IPS-18a (cell line): Measurements from ENCODE around the gene TBATA.

ENCODE experiments used
- H3K27ac ChIP-seq: one replicate; pipeline ENCODE4 v1.5.1; 2013; ENCODE audit warnings: low read length
- H3K27me3 ChIP-seq: one replicate; pipeline ENCODE4 v1.6.1; 2013; ENCODE audit warnings: mild to moderate bottlenecking, low read length; ENCODE audit not compliant: control insufficient read depth, insufficient read depth
- H3K36me3 ChIP-seq: one replicate; pipeline ENCODE4 v1.6.1; 2013; ENCODE audit warnings: low read depth, low read length; ENCODE audit not compliant: control insufficient read depth
- H3K4me1 ChIP-seq: one replicate; pipeline ENCODE4 v1.6.1; 2013; ENCODE audit warnings: low read depth, low read length; ENCODE audit not compliant: control insufficient read depth
- H3K4me3 ChIP-seq: one replicate; pipeline ENCODE4 v1.5.1; 2013; ENCODE audit warnings: low read length
- H3K9ac ChIP-seq: one replicate; pipeline ENCODE4 v1.6.1; 2013; ENCODE audit warnings: mild to moderate bottlenecking, low read length, moderate library complexity
- H3K9me3 ChIP-seq: one replicate; pipeline ENCODE4 v1.6.1; 2013; ENCODE audit warnings: low read depth, low read length; ENCODE audit not compliant: control insufficient read depth

Gene TBATA

GRCh38 chr10:70805619-70806215 lies 20.5 kb upstream of the TBATA start:
- Histone ChIP-seq H3K36me3 (no peaks in the 10 kb centered on the region), H3K9ac (no peak overlapping the region), H3K27ac (no peak overlapping the region), H3K4me1 (peaks cover 5% of the 10 kb centered on the region), H3K9me3 (no peaks in the 10 kb centered on the region), H3K4me3 (no peak overlapping the region), H3K27me3 (no peaks in the 10 kb centered on the region)

DNA sequence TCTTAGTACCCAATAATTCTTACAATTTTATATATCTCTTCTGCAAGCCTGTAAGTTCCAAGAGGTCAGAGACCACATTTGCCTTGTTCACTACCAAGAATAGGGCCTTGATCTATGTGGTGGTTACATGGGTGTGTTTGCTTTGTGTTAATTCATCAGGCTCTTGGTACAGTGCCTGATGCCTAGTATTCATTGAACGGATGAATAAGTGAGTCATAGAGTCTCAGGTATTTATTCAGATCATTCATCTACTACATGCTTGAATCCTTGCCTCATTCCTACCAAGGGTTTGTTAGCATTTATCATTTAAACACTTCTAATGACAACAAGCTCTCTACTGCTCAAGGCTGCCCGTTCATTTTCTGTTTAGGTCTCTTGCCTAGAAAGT lies 19.2 kb upstream of the TBATA start:
- H3K4me1 ChIP-seq, result peaks cover 5% of the 10 kb centered on the region
- H3K9me3 ChIP-seq, result no peaks in the 10 kb centered on the region
- no peaks in the 10 kb centered on the region for H3K36me3 ChIP-seq
- no peak overlapping the region for H3K4me3 ChIP-seq
- H3K9ac ChIP-seq, result no peak overlapping the region
- no peak overlapping the region for H3K27ac ChIP-seq
- no peaks in the 10 kb centered on the region for H3K27me3 ChIP-seq

GRCh38 chr10:70803775-70804420 lies 18.7 kb upstream of the TBATA start:
- Histone ChIP-seq H3K4me1 (peaks cover 5% of the 10 kb centered on the region), H3K9ac (no peak overlapping the region), H3K9me3 (no peaks in the 10 kb centered on the region), H3K27ac (no peak overlapping the region), H3K36me3 (no peaks in the 10 kb centered on the region), H3K27me3 (no peaks in the 10 kb centered on the region), H3K4me3 (no peak overlapping the region)

- H3K27me3 ChIP-seq, result no peaks in the 10 kb centered on the region
- H3K4me3 ChIP-seq, result no peak overlapping the region
- no peaks in the 10 kb centered on the region for H3K36me3 ChIP-seq
- H3K4me1 ChIP-seq, result no peaks in the 10 kb centered on the region
- no peak overlapping the region for H3K27ac ChIP-seq
- no peaks in the 10 kb centered on the region for H3K9me3 ChIP-seq
- H3K9ac ChIP-seq, result no peak overlapping the region
Observed at GRCh38 chr10:70801854-70802253, 16.7 kb upstream of the TBATA start.

DNA sequence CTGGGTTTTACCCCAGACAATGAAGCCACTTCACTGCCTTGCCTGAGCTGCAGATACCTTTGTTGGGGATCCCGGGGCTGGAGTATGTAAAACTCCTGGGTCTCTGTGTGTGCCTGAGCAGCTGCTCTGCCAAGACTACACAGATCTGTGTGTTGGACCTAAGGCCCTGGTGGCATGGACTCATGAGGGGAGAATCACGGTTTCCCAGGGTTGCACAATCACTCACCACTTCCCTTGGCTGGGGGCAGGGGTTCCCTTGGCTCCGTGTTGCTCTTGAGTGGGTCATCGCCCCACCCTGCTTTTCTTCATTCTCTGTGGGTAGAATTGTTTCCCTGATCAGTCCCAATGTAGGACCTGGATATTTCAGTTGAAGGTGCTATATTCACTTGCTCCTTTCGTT lies 13.9 kb upstream of the TBATA start:
- no peaks in the 10 kb centered on the region for H3K9me3 ChIP-seq
- no peak overlapping the region for H3K9ac ChIP-seq
- no peaks in the 10 kb centered on the region for H3K4me1 ChIP-seq
- no peaks in the 10 kb centered on the region for H3K27me3 ChIP-seq
- no peak overlapping the region for H3K4me3 ChIP-seq
- no peak overlapping the region for H3K27ac ChIP-seq
- H3K36me3 ChIP-seq, result no peaks in the 10 kb centered on the region

DNA sequence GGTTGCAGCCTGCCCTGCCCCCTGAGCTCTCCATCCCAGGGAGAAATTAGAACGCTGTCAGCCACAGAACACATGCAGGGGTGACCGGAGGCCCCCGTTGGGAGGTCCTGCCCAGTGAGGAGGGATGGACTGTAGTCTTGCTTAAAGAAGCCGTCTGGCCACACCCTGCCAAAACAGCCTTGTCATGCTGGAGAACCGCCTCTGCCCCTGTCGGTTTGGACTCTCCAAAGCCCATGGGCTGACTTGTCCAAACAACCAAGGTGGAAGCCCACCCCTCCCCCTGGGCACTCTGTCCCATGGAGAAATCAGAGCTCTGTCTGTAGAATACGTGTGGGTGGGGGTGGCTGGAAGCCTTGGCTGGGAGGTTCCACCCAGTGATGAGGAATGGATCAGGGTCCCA lies 12.7 kb upstream of the TBATA start:
- Histone ChIP-seq H3K4me1 (no peaks in the 10 kb centered on the region), H3K27ac (no peak overlapping the region), H3K27me3 (no peaks in the 10 kb centered on the region)

DNA sequence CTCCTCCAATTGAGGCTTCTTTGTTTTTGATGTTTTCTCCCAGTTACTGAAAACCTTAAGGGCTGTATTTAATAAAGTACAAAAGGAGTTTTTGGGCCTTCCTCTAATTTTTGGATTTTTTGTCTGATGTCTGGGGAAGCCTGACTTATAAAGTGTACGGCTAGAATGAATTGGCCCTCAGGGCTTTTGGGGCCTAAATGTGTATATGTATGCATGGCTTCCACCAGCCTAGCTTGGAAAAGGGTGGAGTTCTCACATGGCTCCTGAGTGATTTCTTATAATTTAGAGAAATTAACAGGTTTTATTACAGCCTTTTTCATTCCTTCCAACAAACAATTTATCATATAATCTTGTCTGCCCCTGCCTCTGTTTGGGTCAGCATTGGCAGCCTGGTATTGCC lies 10.4 kb upstream of the TBATA start:
- Histone ChIP-seq H3K27me3 (no peaks in the 10 kb centered on the region), H3K9ac (no peak overlapping the region), H3K27ac (no peak overlapping the region), H3K36me3 (no peaks in the 10 kb centered on the region), H3K4me3 (no peak overlapping the region), H3K9me3 (no peaks in the 10 kb centered on the region), H3K4me1 (no peaks in the 10 kb centered on the region)

More for the DNA sequence above, 12.7 kb upstream of the TBATA start:
- Histone ChIP-seq H3K36me3 (no peaks in the 10 kb centered on the region), H3K9me3 (no peaks in the 10 kb centered on the region), H3K9ac (no peak overlapping the region), H3K4me3 (no peak overlapping the region)

- Histone ChIP-seq H3K9ac (no peak overlapping the region), H3K4me3 (no peak overlapping the region), H3K4me1 (no peaks in the 10 kb centered on the region), H3K27ac (no peak overlapping the region), H3K36me3 (no peaks in the 10 kb centered on the region), H3K27me3 (no peaks in the 10 kb centered on the region), H3K9me3 (no peaks in the 10 kb centered on the region)
Observed at GRCh38 chr10:70791386-70792039, 6.3 kb upstream of the TBATA start.

DNA sequence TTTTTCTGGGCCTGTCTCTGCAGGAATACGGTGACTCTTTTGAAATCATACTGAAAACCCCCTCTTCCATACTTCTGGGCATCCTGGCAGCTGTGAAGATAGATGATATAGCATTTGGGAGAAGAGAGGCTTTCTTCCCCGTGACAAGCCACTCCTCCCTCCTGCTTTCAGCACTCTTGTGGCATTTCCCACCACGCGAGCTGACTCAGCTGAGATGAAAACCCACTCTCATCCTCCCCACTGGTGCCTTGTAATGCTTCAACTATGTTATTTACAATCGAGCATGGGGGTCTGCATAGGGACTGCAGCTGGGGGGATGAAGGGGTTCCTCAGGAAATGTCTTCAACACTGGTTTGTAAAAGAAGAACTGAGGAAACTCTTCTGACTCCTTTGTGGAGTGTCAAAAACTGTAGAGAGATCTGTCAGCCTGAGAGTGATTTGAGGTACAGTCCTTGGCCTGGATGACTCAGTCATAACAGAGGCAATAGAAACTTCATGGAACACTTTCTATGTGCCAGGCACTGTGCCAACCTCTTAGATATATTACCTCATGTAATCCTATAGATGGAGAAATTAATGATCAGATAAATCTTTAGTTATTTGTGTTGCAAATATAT lies 1.7 kb upstream of the TBATA start:
- H3K27me3 ChIP-seq, result no peaks in the 10 kb centered on the region
- H3K9me3 ChIP-seq, result no peaks in the 10 kb centered on the region
- H3K9ac ChIP-seq, result no peak overlapping the region
- no peak overlapping the region for H3K4me3 ChIP-seq
- no peak overlapping the region for H3K27ac ChIP-seq
- H3K36me3 ChIP-seq, result no peaks in the 10 kb centered on the region
- no peaks in the 10 kb centered on the region for H3K4me1 ChIP-seq

DNA sequence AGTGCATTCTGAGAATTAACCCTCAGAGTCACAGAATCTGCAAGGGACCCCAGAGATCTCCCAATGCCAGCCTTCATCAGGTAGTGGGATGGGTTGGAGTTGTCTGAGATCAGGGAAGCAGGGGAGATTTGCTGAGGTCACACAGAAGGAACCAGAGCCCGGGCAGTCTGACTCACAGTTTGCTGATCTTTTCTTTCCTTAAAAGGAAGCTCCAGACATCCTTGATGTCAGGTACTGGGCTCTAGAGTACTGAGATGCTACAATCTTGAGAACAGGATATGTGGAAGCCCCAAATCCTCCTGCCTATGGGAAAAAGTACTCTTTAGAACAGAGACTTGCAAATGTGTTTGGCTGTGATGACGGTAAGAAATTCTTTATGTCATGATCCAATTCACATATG lies 706 bp downstream of the TBATA start:
- H3K4me3 ChIP-seq, result no peak overlapping the region
- no peaks in the 10 kb centered on the region for H3K27me3 ChIP-seq
- no peak overlapping the region for H3K9ac ChIP-seq
- H3K27ac ChIP-seq, result no peak overlapping the region
- no peaks in the 10 kb centered on the region for H3K9me3 ChIP-seq
- H3K36me3 ChIP-seq, result no peaks in the 10 kb centered on the region
- H3K4me1 ChIP-seq, result no peaks in the 10 kb centered on the region

DNA sequence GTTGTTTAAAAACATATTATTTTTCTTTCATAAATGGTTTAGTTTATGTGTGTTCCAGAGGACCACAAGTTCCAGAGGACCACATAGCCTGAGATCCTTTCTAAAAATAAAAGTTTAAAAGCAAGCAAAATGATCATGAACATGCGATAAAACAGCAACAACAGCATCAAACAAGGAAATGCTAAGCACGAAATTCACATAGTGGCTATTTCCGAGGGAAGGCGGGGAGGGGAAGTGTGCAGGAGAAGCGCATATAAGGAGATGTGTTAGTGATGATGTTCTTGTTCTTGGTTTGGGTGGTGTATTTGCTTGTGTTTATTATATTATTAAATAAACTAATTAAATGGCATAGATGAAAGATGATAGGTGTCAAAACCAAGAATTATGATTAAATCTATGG lies 1.2 kb downstream of the TBATA start:
- Histone ChIP-seq H3K27ac (no peak overlapping the region), H3K9ac (no peak overlapping the region), H3K4me3 (no peak overlapping the region), H3K27me3 (no peaks in the 10 kb centered on the region), H3K36me3 (no peaks in the 10 kb centered on the region), H3K4me1 (no peaks in the 10 kb centered on the region), H3K9me3 (no peaks in the 10 kb centered on the region)
